Measurements from ENCODE around the gene YWHAH.
A peak's percentile ranks its signal among the peaks of the same experiment; 100 is the strongest.
"Not testable (repeated sequence)": the region's sequence is repeated elsewhere in the genome, so short reads cannot be mapped to it uniquely, and the experiment has no call there.

YWHAH gene

DNA sequence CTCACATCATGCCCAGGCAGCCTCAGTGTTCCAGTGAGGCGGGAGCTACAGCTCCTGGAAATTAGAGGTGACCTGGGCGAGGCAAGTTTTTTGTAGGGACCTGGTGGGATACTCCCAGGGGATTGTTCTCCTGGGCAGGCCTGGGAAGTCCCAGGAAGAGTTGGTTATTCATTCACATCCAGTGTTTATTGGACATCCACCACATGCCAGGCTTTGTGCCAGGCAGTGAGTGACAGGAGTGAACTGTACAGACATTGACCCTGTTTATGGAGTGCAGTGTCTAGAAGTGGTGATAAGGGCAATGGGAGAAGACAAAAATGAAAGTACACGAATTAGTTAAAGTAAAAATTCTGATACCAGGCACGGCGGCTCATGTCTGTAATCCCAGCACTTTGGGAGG, 29.4 kb downstream of the YWHAH start:
- no peaks in the 10 kb centered on the region for H4K20me1 ChIP-seq

DNA sequence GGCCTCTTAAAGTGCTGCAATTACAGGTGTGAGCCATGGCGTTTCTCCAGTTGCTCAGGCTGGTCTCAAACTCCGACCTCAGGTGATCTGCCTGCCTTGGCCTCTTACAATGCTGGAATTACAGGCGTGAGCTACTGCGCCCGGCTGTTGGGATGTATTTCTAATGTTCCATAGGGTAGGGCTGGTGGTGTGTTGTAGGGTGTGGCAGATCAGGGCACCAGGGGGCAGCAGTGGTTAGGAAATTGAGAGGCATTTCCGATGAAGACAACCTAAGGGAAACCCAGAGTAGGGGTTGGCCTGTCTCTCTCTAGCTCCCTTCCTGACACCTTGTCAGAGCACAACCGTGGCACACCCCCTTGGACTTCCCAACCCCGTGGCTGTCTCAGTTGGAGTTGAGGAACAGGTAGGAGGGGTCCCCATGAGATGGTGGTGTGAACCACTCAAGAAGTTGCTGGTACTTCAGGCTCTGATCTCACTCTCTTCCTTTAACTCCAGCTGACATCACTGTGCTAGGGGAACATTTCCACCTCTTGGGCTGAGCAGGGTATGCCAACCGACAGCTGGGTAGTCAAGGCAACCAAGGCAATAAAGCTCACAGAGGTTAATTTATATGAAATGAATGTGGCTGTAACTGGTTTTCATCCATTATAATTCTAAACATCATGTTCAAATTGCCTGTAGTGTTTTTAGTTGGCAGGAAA, 33.0 kb downstream of the YWHAH start:
- peak overlapping the region; percentile 66 for H3K4me2 ChIP-seq

More for the DNA sequence above, 29.4 kb downstream of the YWHAH start:
- no peaks in the 10 kb centered on the region for H3K36me3 ChIP-seq
- H3K9ac ChIP-seq, result no peak overlapping the region
- no peak for TF ChIP-seq Cebpa-rat (IDR thresholded peaks at IDR 0.05)
- H3K27me3 ChIP-seq, result no peaks in the 10 kb centered on the region
- no peak overlapping the region for H3K4me3 ChIP-seq
- no peaks in the 10 kb centered on the region for H3K9me3 ChIP-seq
- no peak overlapping the region for H3K4me2 ChIP-seq
- H3K4me1 ChIP-seq, result peaks cover 47% of the 10 kb centered on the region
- no peak overlapping the region for H3K27ac ChIP-seq

DNA sequence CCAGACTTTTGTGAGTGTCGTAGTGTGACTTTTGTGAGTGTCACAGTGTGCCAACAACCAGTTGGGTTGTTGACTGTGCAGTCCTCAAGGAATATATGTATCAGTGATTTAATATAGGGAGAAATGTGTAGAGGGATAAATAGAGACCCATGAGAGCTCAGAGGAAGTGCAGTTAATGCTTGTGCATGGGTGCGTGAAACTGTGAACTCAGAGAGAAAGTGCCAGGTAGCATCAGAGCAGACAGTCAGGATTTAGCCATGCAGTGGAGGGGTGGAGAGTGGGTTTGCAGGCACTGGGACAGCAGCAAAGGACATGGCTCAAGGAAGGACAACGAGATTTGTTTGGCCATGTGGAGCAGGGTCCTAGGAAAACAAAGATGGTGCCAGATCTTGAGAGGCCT, 33.6 kb downstream of the YWHAH start:
- H3K27me3 ChIP-seq, result no peaks in the 10 kb centered on the region
- no peak for TF ChIP-seq Cebpa-rat (IDR thresholded peaks at IDR 0.05)
- H3K9ac ChIP-seq, result no peak overlapping the region
- peak overlapping the region; percentile 66 for H3K4me2 ChIP-seq
- no peaks in the 10 kb centered on the region for H3K36me3 ChIP-seq
- no peaks in the 10 kb centered on the region for H3K9me3 ChIP-seq
- H4K20me1 ChIP-seq, result no peaks in the 10 kb centered on the region
- no peak overlapping the region for H3K27ac ChIP-seq
- H3K4me1 ChIP-seq, result peaks cover 25% of the 10 kb centered on the region
- H3K4me3 ChIP-seq, result no peak overlapping the region

More for the DNA sequence above, 33.0 kb downstream of the YWHAH start:
- H3K27me3 ChIP-seq, result no peaks in the 10 kb centered on the region
- TF ChIP-seq Cebpa-rat (IDR thresholded peaks at IDR 0.05), result no peak
- H3K27ac ChIP-seq, result no peak overlapping the region
- no peaks in the 10 kb centered on the region for H3K36me3 ChIP-seq
- no peaks in the 10 kb centered on the region for H4K20me1 ChIP-seq
- H3K4me3 ChIP-seq, result no peak overlapping the region
- peaks cover 21% of the 10 kb centered on the region for H3K4me1 ChIP-seq
- no peak overlapping the region for H3K9ac ChIP-seq
- no peaks in the 10 kb centered on the region for H3K9me3 ChIP-seq

DNA sequence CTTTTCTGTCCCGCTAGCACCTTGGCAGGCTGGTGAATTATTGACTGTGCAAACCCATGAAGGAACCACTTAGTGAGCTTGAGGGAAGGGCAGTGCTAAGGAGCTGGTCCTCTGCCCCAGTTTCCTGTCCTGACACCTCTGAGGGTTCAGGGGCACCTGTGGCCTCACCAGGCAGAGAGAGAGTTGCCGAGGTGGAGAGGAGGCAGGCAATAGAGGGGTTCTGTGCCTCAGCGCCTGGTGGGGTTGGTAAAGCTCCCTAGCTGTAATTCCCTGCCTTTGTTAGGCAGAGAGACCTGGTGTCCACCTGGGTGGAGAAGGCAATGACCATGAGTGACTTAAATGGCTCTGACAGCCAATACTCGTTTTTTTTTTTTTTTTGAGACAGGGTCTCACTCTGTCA, 36.3 kb downstream of the YWHAH start:
- no peaks in the 10 kb centered on the region for H4K20me1 ChIP-seq
- no peak overlapping the region for H3K4me2 ChIP-seq
- no peak for TF ChIP-seq Cebpa-rat (IDR thresholded peaks at IDR 0.05)
- H3K9ac ChIP-seq, result no peak overlapping the region
- no peak overlapping the region for H3K4me3 ChIP-seq
- no peaks in the 10 kb centered on the region for H3K27me3 ChIP-seq
- H3K36me3 ChIP-seq, result no peaks in the 10 kb centered on the region
- peaks cover 52% of the 10 kb centered on the region for H3K4me1 ChIP-seq
- H3K9me3 ChIP-seq, result no peaks in the 10 kb centered on the region
- no peak overlapping the region for H3K27ac ChIP-seq

DNA sequence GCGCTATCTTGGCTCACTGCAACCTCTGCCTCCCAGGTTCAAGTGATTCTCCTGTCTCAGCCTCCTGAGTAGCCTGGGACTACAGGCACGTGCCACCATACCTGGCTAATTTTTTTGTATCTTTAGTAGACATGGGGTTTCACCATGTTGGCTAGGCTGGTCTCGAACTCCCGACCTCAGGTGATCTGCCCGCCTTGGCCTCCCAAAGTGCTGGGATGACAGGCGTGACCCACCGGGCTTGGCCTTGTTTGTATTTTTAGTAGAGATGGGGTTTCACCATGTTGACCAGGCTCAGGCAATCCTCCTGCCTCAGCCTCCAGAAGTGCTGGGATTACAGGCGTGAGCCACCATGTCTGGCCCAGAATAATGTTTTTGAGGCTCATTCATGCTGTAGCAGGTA, 37.6 kb downstream of the YWHAH start:
- H3K27me3 ChIP-seq, H3K9me3 ChIP-seq, H3K4me2 ChIP-seq, H4K20me1 ChIP-seq, H3K27ac ChIP-seq, H3K36me3 ChIP-seq, H3K4me3 ChIP-seq, H3K9ac ChIP-seq: not testable (repeated sequence)
- H3K4me1 ChIP-seq, result peaks cover 49% of the 10 kb centered on the region

DNA sequence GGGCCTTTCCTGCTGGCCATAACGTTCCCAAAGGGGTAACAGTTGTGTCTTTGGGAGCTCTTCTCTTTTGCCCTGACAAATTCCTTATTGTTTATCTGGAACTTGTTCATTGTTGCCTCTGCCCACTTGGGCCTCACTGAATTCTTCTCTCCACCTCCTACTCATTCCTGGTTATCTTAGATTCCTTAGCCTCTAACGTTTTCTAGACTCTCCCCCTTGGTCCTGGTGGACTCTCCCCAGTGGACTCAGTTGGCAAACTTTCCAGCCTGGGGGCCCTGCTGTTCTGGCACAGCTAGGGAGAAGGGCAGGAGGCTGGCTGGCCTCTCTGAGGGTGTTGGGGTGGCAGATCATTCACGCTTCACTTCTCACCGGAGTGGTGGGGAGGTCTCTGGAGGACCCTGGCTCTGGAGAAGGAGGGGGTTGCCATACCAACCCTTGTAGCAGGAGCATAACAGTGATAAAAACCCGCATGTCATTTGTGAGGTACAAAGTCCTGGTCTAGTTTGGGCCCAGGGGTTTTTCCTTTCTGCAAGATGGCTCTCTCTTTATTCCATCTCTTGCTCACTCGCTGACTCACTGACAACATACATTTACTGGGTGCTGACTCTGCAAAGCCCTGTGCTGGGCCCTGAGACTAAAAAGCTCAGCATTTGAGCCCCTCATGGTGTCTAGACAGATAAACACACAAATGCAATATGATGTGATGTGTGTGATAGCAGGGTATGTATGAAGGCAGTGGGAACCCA, 39.7 kb downstream of the YWHAH start:
- Histone ChIP-seq H3K4me2 (peak overlapping the region; percentile 68), H3K36me3 (no peaks in the 10 kb centered on the region), H3K9me3 (no peaks in the 10 kb centered on the region), H4K20me1 (no peaks in the 10 kb centered on the region), H3K27ac (peak overlapping the region; percentile 70), H3K9ac (peak overlapping the region; percentile 34; the same call in 1 of the 2 replicates), H3K4me1 (peaks cover 32% of the 10 kb centered on the region), H3K4me3 (no peak overlapping the region), H3K27me3 (no peaks in the 10 kb centered on the region)
- TF ChIP-seq Cebpa-rat (IDR thresholded peaks at IDR 0.05), result no peak

DNA sequence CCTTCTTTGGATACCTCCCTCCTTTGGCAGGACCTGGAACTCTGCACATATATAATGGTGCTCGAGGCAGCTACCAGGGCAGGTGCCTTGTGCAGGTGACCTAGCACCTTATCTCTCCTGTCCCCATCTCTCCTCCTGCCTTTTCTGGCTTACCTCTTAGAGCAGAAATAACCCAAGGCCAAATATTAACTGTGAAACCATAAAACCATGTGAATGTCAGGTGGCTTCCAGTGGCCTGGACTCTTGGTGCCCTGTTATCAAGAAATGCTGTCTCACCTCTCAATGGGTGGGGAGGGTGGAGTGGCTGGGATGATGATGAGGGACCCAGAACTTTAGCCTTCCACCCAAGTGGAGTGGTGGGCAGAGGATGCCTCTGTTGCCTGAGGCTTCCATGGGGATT, 42.9 kb downstream of the YWHAH start:
- no peaks in the 10 kb centered on the region for H3K36me3 ChIP-seq
- no peak overlapping the region for H3K4me3 ChIP-seq
- no peak overlapping the region for H3K4me2 ChIP-seq
- no peak overlapping the region for H3K27ac ChIP-seq
- H4K20me1 ChIP-seq, result no peaks in the 10 kb centered on the region
- H3K4me1 ChIP-seq, result peaks cover 32% of the 10 kb centered on the region
- H3K27me3 ChIP-seq, result no peaks in the 10 kb centered on the region
- TF ChIP-seq Cebpa-rat (IDR thresholded peaks at IDR 0.05), result no peak
- H3K9me3 ChIP-seq, result no peaks in the 10 kb centered on the region
- no peak overlapping the region for H3K9ac ChIP-seq

DNA sequence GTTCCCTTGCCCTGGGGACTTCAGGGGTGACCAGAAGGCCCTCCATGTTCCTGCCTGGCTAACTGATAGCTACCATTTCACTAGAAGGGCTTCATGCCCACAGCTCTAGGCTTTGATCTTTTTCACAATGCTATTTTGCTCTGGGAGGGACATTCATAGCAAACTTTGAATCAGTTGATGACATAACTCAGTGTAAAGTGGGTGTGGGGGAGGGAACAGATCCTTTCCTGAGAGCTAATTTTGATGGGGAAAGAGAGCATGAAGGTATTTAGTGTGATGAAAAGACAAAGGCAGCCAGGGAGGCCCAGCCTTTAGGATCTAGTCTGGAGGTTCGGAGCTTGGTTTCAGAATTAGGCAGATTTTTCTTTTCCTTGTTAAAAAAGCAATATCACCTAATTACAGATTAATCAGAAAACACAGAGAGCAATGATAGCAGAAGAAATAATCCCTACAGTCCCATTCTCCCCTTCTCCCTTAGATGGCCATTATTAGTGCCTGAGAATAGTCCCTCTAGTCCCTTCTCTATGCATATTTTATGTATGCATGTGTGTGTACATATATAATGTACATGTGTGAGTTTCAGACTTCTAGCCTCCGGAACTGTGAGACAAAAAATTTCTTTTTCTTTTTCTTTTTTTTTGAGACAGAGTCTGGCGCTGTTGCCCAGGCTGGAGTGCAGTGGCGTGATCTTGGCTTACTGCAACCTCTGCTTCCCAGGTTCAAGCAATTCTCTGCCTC, 46.9 kb downstream of the YWHAH start:
- no peak overlapping the region for H3K4me2 ChIP-seq
- H3K36me3 ChIP-seq, result no peaks in the 10 kb centered on the region
- no peak for TF ChIP-seq Cebpa-rat (IDR thresholded peaks at IDR 0.05)
- H3K27me3 ChIP-seq, result no peaks in the 10 kb centered on the region
- no peak overlapping the region for H3K9ac ChIP-seq
- H3K4me1 ChIP-seq, result no peaks in the 10 kb centered on the region
- no peak overlapping the region for H3K4me3 ChIP-seq
- no peaks in the 10 kb centered on the region for H4K20me1 ChIP-seq
- no peaks in the 10 kb centered on the region for H3K9me3 ChIP-seq
- H3K27ac ChIP-seq, result no peak overlapping the region

DNA sequence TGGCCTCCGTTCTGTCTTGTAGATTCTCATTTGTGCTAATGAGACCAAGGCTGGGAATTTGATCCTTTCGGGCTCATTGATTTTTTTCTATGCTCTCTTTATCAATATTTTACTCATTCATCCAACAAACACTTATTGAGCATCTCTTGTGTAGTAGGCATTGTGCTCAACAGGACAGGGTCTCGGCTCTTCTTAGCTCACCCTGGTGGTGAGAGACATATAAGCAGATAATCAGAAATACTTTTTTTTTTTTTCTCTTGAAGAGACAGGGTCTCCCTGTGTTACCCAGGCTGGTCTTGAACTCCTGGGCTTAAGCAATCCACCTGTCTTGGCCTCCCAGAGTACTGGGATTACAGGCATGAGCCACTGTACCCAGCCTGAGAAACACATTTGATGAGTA, 50.7 kb downstream of the YWHAH start:
- Histone ChIP-seq H4K20me1 (no peaks in the 10 kb centered on the region), H3K4me2 (no peak overlapping the region), H3K27ac (no peak overlapping the region), H3K36me3 (no peaks in the 10 kb centered on the region), H3K4me3 (no peak overlapping the region), H3K9me3 (no peaks in the 10 kb centered on the region), H3K27me3 (no peaks in the 10 kb centered on the region), H3K9ac (no peak overlapping the region), H3K4me1 (no peaks in the 10 kb centered on the region)
- TF ChIP-seq Cebpa-rat (IDR thresholded peaks at IDR 0.05), result no peak

DNA sequence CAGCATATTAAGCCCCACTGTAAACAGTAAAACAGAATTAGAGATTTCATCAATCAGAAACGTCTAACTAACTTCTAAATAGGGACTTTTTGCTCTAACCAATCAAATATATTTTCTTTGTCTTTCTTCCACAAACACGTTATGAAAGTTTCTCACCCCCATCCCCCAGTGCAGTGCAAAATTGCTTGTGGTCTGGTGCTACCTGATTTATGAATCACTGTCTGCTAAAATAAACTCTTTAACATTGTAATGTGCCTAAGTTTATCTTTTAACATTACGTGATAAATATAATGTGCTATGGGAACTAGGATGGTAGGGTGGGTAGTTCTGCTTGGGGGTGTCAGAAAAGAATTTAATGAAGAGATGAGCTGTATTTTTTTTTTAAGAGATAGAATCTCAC, 51.5 kb downstream of the YWHAH start:
- no peaks in the 10 kb centered on the region for H3K27me3 ChIP-seq
- no peaks in the 10 kb centered on the region for H4K20me1 ChIP-seq
- no peaks in the 10 kb centered on the region for H3K36me3 ChIP-seq
- no peak overlapping the region for H3K4me2 ChIP-seq
- H3K9ac ChIP-seq, result no peak overlapping the region
- no peaks in the 10 kb centered on the region for H3K9me3 ChIP-seq
- no peaks in the 10 kb centered on the region for H3K4me1 ChIP-seq
- TF ChIP-seq Cebpa-rat (IDR thresholded peaks at IDR 0.05), result no peak
- no peak overlapping the region for H3K4me3 ChIP-seq
- H3K27ac ChIP-seq, result no peak overlapping the region

Data from BLaER1 (cell line).